GM19099 (cell line): ENCODE data around the gene EFR3B.

ENCODE experiments used
- POLR2A ChIP-seq: IDR thresholded peaks from 3 replicates; pipeline ENCODE4 v1.6.1; 2011; ENCODE audit warnings: low read depth; ENCODE audit not compliant: insufficient read length; ENCODE audit errors: extremely low read depth

The EFR3B gene

GRCh38 chr2:25168256-25169072 is 126.6 kb downstream of the EFR3B start, which contains the start of gene POMC:
POMC (minus strand) TSS chr2:25168580; CDS start chr2:25164772, 3,808 bp downstream.
- no peak for TF ChIP-seq POLR2A

- no peak for TF ChIP-seq POLR2A
Observed at GRCh38 chr2:25169073-25169470, 127.2 kb downstream of the EFR3B start.

GRCh38 chr2:25170888-25171287 is 129.0 kb downstream of the EFR3B start:
- no peak for TF ChIP-seq POLR2A

DNA sequence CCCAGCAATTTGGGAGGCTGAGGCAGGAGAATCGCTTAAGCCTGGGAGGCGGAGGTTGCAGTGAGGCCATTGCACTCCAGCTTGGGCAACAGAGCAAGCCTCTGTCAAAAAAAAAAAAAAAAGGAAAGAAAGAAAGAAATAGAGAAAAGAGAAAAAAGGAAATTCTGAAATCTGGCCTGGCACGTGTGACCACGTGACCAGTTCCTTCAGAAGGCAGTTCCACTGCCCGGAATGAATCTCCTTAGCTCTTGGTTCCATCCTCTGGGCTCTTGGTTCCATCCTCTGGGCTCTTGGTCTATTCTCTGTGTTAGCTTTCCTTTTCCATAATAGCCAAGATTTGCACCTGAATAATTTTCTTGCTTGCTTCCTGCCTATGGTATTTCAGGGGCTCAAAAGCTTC is 131.8 kb downstream of the EFR3B start:
- TF ChIP-seq POLR2A: no peak

DNA sequence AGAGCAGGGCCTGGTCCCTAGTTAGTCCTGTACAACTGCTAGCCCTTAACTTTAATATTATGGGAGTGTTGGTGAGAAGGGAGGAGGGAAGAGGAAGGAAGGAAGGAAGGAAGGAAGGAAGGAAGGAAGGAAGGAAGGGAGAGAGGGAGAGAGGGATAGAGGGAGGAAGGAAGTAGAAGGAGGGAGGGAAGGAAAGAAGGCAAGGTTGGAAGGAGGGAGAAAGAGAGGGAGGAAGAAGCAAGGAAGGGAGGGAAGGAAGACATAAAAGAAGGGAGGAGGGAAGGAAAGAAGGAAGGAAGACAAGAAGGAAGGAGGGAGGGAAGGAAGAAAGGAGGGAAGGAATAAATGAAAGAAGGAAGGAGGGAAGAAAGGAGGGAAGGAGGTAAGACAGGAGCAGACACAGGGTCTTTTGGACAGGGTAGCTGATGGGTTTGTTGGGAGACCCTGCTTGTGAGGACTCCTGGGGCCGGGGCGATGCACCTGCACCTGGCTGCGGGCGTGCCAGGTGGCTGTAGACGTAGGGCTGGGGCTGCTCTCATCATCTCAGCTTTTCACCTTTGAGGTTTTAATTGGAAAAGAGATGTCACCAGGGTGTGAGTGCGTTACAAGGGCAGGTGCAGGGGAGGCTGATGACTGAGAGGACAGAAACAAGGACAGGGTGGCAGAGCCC is 132.5 kb downstream of the EFR3B start:
- TF ChIP-seq POLR2A: no peak

- TF ChIP-seq POLR2A: no peak
Observed at GRCh38 chr2:25176138-25176537, 134.3 kb downstream of the EFR3B start.

GRCh38 chr2:25176541-25177181 is 134.8 kb downstream of the EFR3B start:
- TF ChIP-seq POLR2A: no peak

DNA sequence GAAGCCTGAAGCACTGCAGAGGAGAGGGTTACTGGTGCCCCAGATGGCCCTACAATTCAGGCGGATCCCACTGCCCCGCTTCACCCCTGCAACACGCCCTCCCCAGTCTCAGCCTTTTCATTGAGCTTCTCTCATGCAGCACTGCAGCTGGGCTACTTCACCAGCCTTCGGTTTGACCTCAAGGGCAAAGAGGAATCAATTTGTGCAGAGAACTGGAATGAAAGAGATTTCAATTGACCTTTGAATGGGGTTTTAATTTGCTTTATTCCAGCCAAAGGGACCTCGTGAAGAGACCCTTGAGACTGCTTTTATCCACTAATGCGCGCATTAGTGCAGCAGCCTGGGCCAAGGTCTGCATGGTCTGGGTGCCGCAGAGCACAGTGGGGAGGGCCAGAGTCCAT is 135.3 kb downstream of the EFR3B start:
- no peak for TF ChIP-seq POLR2A

DNA sequence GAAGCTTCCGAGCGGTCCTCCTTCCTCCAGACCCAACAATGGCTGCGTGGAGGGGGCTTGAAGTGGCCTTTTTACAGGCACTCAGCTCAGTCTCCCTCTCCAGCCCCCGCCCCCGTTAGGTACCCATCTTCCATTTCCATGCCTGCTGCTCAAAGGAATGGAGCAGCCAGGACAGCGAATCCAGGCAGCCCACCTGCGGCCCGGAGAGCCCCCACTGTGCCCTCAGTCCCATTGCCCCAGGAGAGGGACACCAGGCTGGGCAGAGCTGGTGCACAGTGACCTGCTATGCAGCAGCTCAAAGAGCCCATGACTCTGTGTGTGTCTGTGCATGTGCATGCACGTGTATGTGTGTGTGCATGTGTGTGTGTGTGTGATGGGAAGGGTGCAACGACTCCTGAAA is 137.1 kb downstream of the EFR3B start:
- no peak for TF ChIP-seq POLR2A

GRCh38 chr2:25184254-25184653 is 142.4 kb downstream of the EFR3B start:
- TF ChIP-seq POLR2A: no peak

- no peak for TF ChIP-seq POLR2A
Observed at GRCh38 chr2:25187729-25188350, 146.0 kb downstream of the EFR3B start.

DNA sequence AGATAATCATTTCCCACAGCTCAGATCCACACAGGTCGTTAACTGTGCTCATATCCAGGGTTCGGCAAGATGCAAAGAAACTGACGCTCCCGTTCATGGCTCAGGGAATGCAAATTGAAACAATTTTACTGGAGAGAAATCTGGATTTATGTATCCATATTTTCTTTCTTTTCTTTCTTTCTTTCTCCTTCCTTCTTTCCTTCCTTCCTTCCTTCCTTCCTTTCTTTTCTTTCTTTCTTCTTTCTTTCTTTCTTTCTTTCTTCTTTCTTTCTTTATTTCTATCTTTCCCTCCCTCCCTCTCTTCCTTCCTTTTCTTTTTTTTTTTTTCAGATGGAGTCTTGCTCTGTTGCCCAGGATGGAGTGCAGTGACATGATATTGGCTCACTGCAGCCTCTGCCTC is 146.5 kb downstream of the EFR3B start:
- TF ChIP-seq POLR2A: no peak

GRCh38 chr2:25190536-25190935 is 148.7 kb downstream of the EFR3B start:
- TF ChIP-seq POLR2A: no peak

DNA sequence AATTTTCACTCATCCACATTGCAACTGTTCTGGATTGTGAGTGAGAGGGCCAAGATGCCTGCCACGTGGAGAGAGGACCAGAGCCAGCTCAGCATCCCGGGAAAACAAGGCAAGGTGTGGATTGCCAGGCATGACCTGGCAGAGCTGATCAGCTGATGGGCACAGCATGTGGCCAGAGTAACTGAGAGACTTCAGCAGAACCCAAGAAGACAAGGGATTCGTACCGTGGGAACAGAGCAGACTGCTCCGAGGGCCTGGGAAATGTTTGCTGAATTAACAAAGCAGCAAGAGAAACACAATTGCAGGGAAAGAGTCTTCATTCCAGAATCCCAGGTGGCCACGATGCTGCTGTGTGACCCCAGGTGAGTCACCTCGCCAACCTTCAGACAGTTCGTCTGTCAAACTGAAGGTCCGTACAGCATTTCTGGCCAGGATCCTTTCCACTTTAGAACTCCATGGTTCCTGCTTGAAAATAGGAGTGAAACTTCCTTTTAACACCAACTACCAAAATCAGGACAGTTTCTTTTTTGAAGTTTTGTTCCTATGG is 152.8 kb downstream of the EFR3B start:
- no peak for TF ChIP-seq POLR2A
